Fibroblast of peridontal ligament (primary cell): ENCODE measurements around the gene IZUMO1.
"Not testable (repeated sequence)": the region's sequence is repeated elsewhere in the genome, so short reads cannot be mapped to it uniquely, and the experiment has no call there.

Experiments
- DNase-seq: peaks from one replicate; pipeline ENCODE4 v3.0.0-alpha.2; 2010; ENCODE audit errors: extremely low read depth

The IZUMO1 gene

DNA sequence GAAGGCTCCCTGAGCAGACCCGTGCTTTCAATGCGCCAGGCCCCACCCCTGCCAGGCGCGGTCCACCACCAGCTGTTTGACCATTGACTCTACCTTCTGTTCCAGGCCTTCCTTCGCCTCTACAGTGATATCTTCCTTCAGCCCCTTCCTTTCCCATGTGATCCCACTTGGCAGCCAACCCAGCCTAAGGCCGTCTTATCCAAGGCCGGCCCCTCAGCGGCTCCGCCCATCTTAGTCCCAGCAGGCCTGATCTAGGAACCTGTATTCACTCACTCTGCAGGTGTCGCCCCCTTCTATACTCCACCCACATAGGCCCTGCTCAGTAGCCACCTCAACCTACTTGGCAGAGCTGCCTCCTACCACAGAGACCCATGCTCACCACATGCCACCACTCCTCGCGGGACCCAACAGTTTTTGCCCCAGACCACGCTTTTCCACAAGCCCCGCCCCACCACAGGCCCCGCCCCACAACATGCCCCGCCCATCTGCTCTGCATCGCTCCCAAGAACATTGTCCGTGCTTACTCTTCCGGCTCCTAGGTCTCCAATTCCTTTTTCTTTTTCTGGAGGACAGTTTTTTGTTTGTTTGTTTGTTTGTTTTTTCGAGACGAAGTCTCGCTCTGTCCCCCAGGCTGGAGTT is 9.2 kb downstream of the IZUMO1 start:
- no peak for DNase-seq

GRCh38 chr19:48735031-48735615 is 11.6 kb downstream of the IZUMO1 start:
- no peak for DNase-seq

DNA sequence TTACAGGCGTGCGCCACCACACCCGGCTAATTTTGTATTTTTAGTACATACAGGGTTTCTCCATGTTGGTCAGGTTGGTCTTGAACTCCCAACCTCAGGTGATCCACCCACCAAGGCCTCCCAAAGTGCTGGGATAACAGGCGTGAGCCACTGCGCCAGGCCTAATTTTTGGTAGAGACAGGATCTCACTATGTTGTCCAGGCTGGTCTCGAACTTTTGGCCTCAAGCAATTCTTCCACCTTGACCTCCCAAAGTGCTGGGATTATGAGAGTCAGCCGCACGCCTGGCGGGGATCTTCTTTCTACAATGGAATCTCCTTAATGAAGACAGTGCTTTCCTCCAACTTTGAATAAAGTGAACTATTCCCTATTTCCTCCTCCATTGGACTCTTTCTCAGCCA is 12.1 kb downstream of the IZUMO1 start:
- DNase-seq, result no peak

- no peak for DNase-seq
Measured at GRCh38 chr19:48731452-48731851, 15.3 kb downstream of the IZUMO1 start.

DNA sequence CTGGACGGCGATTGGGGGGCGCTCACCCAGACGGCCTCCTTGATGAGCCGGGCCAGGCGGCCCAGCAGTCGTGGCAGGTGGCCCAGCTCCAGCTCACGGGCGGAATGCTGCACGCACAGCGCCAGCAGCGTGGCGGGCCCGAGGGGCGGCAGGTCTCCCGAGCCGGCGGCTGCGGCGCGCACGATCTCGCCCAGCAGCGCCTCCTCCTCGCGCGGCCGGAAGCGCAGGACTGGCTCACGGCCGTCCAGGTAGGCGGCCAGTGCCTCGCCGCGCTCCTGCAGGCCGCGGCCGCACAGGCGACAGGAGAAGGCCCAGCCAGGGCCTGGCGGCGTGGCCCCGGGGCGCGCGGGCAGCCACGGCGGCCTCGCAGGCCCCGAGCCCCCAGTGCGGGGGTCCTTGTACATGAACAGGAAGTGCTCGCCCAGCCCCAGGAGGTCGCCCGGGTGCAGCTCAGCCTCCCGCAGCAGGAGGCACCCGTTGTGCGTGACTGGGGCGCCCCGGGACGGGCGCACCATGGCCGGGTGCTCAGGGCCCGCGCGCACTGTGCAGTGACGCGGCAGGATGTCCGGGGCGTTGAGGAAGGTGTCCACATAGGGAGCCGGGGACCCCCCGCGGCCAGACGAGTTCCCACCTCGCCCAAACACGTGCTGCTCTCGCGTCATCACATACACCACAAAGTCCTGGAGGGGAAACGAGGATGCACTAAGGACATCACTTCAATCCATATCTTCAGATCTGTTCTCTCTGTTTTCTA is 17.6 kb downstream of the IZUMO1 start:
- DNase-seq, result no peak

- no peak for DNase-seq
Measured at GRCh38 chr19:48726556-48726955, 20.2 kb downstream of the IZUMO1 start.

- peak; percentile 89 for DNase-seq
Measured at GRCh38 chr19:48724796-48725753, 21.6 kb downstream of the IZUMO1 start.

DNA sequence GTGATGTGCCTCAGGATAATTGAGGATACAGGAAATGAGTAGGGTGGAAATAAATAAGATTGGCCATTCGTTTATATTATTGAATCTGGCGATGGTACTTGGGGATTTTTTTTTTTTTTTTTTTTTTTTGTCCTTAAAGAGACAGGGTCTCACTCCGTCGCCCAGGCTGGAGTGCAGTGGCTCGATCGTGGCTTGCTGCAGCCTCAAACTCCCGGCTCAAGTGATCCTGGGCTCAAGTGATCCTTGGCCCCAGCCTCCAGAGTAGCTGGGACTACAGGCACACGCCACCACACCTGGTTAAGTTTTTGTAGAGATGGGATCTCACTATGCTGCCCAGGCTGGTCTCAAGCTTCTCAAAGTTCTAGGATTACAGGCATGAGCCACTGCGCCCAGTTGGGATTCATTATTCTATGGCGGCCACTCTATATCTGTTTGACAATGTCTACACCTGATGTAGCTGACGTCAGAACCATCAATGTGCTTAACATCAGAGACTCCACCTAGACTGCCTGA is 24.5 kb downstream of the IZUMO1 start:
- DNase-seq, result no peak

DNA sequence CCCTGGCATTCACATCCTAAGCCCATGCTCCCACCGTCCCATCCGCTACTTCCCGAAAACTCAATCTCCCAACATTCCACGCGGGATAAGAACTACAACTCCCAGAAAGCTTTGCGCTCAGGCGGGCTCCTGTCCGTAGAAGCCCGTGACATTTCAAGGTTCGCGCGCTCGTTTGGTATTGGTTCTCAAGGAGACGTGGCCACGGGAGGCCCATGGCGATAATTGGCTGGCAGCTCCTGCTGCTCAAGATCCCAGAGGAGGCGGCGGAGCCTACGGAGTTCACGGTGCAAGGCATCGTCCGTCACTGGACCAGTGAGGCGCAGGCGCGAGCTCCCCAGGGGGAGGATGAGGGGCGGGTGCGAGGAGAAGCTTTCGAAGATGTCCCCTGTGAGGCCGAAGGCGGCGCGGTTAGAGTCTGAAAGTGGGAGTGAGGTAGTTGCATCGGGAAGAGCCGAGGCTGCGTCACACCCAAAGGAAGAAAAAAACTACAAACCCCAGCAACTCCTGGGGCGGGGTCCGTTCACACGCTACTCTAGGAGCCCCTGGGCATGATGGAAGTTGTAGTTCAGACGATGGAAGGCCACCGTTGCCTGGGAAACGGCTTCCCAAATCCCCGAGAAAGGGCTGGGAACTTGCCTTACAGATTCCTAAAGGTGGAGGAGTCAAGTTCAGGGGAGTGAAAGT is 26.0 kb downstream of the IZUMO1 start:
- peak; percentile 99 for DNase-seq

DNA sequence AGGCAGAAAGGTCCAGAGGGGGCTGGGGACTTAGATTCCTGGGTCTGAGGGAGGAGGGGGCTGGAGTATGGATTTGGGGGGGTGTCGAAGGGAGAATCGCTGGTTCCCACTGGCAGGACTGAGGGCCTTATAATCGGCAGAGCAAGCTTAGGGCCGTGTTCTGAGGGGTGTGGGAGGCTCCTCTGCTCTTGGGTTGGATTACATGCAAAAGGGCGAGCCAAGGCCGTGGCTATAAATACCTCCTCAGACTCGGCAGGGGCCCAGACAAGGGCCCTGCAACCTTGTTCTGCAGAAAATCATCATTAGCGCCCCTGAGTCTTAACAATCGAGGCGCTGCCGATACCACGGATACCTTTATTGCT is 26.5 kb downstream of the IZUMO1 start:
- DNase-seq, result no peak

DNA sequence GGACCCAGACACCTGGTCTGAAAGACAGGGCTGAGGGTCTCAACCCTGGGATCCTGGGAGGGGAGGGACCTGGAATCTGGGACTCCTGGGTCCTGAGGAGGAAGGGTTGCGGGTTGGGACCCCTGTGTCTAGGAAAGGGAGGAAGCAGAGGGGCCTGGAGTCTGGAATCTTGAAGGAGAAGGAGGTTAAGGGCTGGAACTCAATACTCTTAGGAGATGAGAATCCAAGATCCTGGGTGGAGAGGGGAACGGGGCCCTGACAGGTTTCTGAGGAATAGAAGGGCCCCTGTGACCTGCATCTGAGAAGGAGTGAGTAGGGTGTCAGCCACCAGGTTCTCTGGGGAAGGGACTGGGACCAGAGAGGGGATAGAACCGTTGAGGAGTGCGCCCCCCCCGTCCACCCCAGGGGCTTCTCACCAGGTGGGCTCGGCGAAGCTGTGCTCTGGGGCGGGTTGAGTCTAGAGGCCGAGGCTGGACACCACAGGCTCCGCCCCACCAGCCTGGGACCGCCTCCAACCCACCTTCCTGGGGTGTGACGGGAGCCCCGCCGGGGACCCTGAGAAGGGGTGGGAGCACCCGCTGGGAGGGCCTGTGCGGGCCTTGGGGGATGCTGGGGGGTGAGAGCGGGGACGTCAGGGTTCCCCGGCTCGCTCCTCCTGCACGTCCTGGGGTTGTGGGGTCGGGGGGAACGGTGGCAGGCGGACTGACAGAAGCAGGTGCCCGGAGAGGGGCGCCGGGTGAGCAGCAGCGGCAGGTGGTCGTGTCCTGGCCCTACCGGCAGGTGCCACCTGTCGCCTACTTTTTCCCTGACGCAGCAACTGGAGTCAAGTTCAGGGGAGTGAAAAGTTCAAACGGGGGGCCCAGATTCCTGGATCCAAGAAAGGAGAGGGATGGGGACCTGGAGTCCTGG is 27.2 kb downstream of the IZUMO1 start, which contains the start of gene MAMSTR:
Gene MAMSTR (minus strand): TSS at position 463 of the 909 bp plus-strand sequence. CDS start 694 bp downstream, outside the sequence.
- no peak for DNase-seq

GRCh38 chr19:48718711-48719231 is 27.9 kb downstream of the IZUMO1 start:
- DNase-seq, result no peak

GRCh38 chr19:48718106-48718505 is 28.6 kb downstream of the IZUMO1 start:
- not testable (repeated sequence) for DNase-seq

- DNase-seq, result peak; percentile 62
Measured at GRCh38 chr19:48716562-48717291, 30.0 kb downstream of the IZUMO1 start.

GRCh38 chr19:48715681-48716171 is 31.0 kb downstream of the IZUMO1 start:
- no peak for DNase-seq

GRCh38 chr19:48714759-48715675 is 31.7 kb downstream of the IZUMO1 start:
- no peak for DNase-seq

DNA sequence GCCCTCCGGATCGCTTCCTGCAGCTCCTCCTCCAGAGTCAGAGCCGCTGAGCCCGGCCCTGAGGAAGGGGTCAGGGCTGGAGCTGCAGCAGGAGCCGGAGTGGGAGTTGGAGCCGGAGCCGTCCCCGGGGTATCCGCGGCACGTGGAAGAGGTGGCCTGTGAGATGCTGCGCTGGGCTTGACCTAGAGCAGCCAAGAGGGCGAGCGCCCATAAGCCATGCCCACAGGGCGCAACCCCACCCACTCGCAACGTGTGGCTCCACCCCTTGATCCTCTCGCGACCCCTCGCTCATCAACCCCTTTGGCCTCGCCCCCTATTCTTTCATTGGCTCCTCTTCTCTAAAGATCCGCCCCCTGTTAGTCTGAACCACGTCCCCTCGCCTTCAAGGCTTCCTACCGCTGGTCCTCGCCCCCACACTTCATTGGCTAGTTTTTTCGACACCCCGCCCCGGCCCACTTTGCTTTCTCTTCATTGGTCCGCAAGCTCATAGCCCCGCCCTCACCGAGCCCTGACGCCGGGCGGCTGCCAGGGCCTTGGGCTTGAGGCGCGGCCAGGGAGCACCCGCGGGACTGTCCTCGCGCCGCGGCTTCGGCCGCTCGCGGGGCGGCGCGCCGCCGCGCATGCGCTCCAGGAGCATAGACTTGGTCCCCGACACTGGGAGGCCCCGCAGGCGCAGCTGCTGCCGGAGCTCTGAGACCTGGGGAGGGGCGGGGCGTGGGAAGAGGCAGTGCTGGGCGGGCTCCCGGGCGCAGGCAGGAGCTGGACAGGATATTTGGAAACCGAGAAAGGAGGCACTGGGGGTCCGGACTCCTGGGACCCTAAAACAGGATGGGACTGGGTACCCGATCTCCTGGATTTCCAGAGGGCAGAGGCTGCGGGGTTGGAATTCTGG is 32.6 kb downstream of the IZUMO1 start:
- DNase-seq, result peak; percentile 99
